HEK293T (cell line): Measurements from ENCODE around the gene PRAF2.

Experiments used
- CTCF ChIA-PET: fragments of 350-600 bp; formaldehyde crosslinking; extraction: SDS; loops from one replicate; lab custom pipeline; 2021; ENCODE audit warnings: antibody characterized with exemption, inconsistent platforms; lab: Yijun Ruan, JAX
- POLR2A ChIA-PET: fragments of 350-600 bp; formaldehyde crosslinking; extraction: SDS; loops from one replicate; lab custom pipeline; 2020; ENCODE audit warnings: antibody characterized with exemption, inconsistent platforms; lab: Yijun Ruan, JAX
- DNase-seq: peaks from one replicate; pipeline ENCODE4 v3.0.0; 2012; ENCODE audit warnings: mixed read lengths; ENCODE audit errors: extremely low spot score
- ARNT ChIP-seq: fragments of 450-650 bp; IDR thresholded peaks from 2 replicates; pipeline ENCODE4 v1.6.1; 2017; ENCODE audit warnings: mild to moderate bottlenecking
- BHLHE40 ChIP-seq: fragments of 450-650 bp; IDR thresholded peaks from 2 replicates; pipeline ENCODE4 v1.6.1; 2016; ENCODE audit warnings: mild to moderate bottlenecking, moderate library complexity, borderline replicate concordance
- CTBP1 ChIP-seq: fragments of 450-650 bp; IDR thresholded peaks from 2 replicates; pipeline ENCODE4 v1.6.1; 2016; ENCODE audit warnings: borderline replicate concordance
- ELF4 ChIP-seq: fragments of 450-650 bp; IDR thresholded peaks from 2 replicates; pipeline ENCODE4 v1.6.1; 2017; ENCODE audit warnings: antibody characterized with exemption
- FOXA1 ChIP-seq: fragments of 450-650 bp; IDR thresholded peaks from 2 replicates; pipeline ENCODE4 v1.6.1; 2016; ENCODE audit warnings: mild to moderate bottlenecking
- FOXK2 ChIP-seq: fragments of 450-650 bp; IDR thresholded peaks from 2 replicates; pipeline ENCODE4 v1.6.1; 2016; ENCODE audit warnings: mild to moderate bottlenecking
- FOXM1 ChIP-seq: fragments of 450-650 bp; IDR thresholded peaks from 2 replicates; pipeline ENCODE4 v1.6.1; 2017; ENCODE audit warnings: mild to moderate bottlenecking, borderline replicate concordance
- HDGF ChIP-seq: fragments of 450-650 bp; IDR thresholded peaks from 2 replicates; pipeline ENCODE4 v1.6.1; 2017; ENCODE audit warnings: antibody characterized with exemption, borderline replicate concordance
- L3MBTL2 ChIP-seq: fragments of 450-650 bp; conservative IDR thresholded peaks from 2 replicates; pipeline ENCODE4 v1.6.1; 2016; ENCODE audit warnings: mild to moderate bottlenecking
- LEF1 ChIP-seq: fragments of 450-650 bp; IDR thresholded peaks from 2 replicates; pipeline ENCODE4 v1.6.1; 2017; ENCODE audit warnings: mild to moderate bottlenecking, borderline replicate concordance
- NFRKB ChIP-seq: fragments of 450-650 bp; IDR thresholded peaks from 2 replicates; pipeline ENCODE4 v1.6.1; 2016; ENCODE audit warnings: mild to moderate bottlenecking, moderate library complexity
- PKNOX1 ChIP-seq: fragments of 450-650 bp; IDR thresholded peaks from 2 replicates; pipeline ENCODE4 v1.6.1; 2016
- SP1 ChIP-seq: fragments of 450-650 bp; IDR thresholded peaks from 2 replicates; pipeline ENCODE4 v1.6.1; 2017
- SUZ12 ChIP-seq: fragments of 450-650 bp; IDR thresholded peaks from 2 replicates; pipeline ENCODE4 v1.6.1; 2016; ENCODE audit warnings: mild to moderate bottlenecking
- TARDBP ChIP-seq: fragments of 450-650 bp; IDR thresholded peaks from 2 replicates; pipeline ENCODE4 v1.6.1; 2016
- ZNF384 ChIP-seq: fragments of 450-650 bp; IDR thresholded peaks from 2 replicates; pipeline ENCODE4 v1.6.1; 2016

PRAF2 gene

DNA sequence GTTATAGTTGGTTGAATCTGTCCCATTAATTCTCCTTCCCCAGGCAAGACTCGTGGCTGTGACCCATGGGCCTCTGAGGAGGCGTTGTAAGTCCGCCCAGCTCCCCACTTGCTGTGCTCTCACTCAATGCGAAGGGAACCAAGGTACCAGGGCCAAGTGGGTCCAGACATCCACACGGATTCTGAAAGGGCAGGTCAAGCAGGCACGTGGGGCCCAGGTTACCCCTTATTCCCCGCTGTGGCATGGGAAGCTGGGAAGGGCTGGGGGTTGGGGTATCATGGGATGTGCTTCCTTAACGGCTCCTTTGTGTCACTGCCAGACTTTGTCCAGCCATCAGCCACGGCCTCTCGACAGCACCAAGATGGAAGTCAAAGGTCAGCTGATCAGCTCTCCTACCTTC lies 11.9 kb downstream of the PRAF2 start:
- ChIA-PET POLR2A (interaction anchor here (1.3 kb wide), 1 partner anchor 14 kb away, joined by 3 read pairs; no protein-coding TSS in a partner anchor), CTCF (no interaction called here)
- TF ChIP-seq SP1 (no peak), BHLHE40 (no peak), ELF4 (no peak), ARNT (no peak), LEF1 (no peak), HDGF (no peak)
- DNase-seq, result no peak

DNA sequence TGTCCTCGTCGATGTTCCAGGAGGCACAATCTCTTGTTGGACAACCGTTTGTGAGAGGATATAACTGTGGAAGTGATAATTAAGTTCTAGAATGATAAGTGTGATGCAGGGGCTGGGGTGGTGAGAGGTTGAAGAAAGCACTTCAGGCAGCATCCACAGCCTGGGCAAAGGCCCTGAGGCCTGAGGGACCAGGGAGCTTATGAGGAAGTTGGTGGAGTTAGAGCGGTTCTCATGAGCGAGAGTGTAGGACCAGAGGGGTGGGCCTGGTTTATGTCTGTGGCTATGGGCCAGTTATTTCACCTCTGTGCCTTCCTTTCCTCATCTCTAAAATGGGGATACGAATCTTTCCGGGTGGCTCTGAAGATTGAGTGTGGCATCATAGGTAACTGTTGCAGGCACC lies 12.3 kb downstream of the PRAF2 start:
- TF ChIP-seq CTBP1, result no peak
- no peak for TF ChIP-seq L3MBTL2
- TF ChIP-seq ZNF384, result no peak
- TF ChIP-seq ARNT, result no peak
- TF ChIP-seq FOXK2, result no peak
- TF ChIP-seq SUZ12, result no peak
- TF ChIP-seq ELF4, result no peak
- no peak for TF ChIP-seq FOXA1
- ChIA-PET POLR2A (interaction anchor here (1.3 kb wide), 1 partner anchor 14 kb away, joined by 3 read pairs; no protein-coding TSS in a partner anchor), CTCF (no interaction called here)
- DNase-seq, result no peak

GRCh38 chrX:49060914-49061313 lies 12.9 kb downstream of the PRAF2 start:
- no peak for DNase-seq
- POLR2A ChIA-PET, result no interaction called here
- TF ChIP-seq ZNF384, result no peak
- no peak for TF ChIP-seq PKNOX1
- TF ChIP-seq CTBP1, result no peak
- TF ChIP-seq ELF4, result no peak
- no peak for TF ChIP-seq NFRKB
- no peak for TF ChIP-seq FOXA1
- TF ChIP-seq HDGF, result no peak
- TF ChIP-seq FOXK2, result no peak
- no peak for TF ChIP-seq SUZ12
- no peak for TF ChIP-seq FOXM1
- no peak for TF ChIP-seq ARNT
- TF ChIP-seq SP1, result no peak
- no peak for TF ChIP-seq L3MBTL2
- TF ChIP-seq TARDBP, result no peak
- no peak for TF ChIP-seq BHLHE40
- TF ChIP-seq LEF1, result no peak
- CTCF ChIA-PET, result no interaction called here

- TF ChIP-seq HDGF (no peak), BHLHE40 (no peak), CTBP1 (no peak), SUZ12 (no peak), FOXM1 (no peak), FOXA1 (no peak), PKNOX1 (no peak)
- POLR2A ChIA-PET, result no interaction called here
- no peak for DNase-seq
- CTCF ChIA-PET, result no interaction called here
Measured at GRCh38 chrX:49059681-49060085, 14.1 kb downstream of the PRAF2 start.

DNA sequence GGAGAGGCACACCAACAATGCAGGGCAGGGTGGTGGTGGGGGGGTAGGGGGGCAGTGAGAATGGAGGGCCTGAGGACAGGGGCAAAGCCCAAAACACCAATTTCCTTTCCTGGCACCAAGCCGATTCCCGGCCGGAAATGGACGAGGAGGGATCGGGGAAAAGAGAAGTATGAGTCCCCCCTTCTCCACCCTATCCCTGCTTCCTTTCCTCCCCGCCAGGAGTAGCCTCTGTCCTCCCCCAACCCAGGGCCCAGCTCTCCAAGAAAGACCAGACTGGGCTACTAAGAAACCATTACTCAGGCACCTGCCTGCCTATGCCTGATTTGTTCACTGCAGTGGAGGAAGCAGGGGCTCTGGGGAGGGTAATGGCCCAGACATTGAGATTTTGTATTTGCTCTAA lies 14.6 kb downstream of the PRAF2 start:
- no peak for DNase-seq
- TF ChIP-seq BHLHE40, result no peak
- no peak for TF ChIP-seq ELF4
- TF ChIP-seq SP1, result no peak
- no peak for TF ChIP-seq FOXK2
- TF ChIP-seq TARDBP, result no peak
- TF ChIP-seq FOXM1, result no peak
- no peak for TF ChIP-seq ZNF384
- TF ChIP-seq CTBP1, result no peak
- TF ChIP-seq NFRKB, result no peak
- TF ChIP-seq FOXA1, result no peak
- no peak for TF ChIP-seq ARNT
- TF ChIP-seq L3MBTL2, result no peak
- TF ChIP-seq LEF1, result no peak
- no peak for TF ChIP-seq SUZ12
- no peak for TF ChIP-seq HDGF
- no peak for TF ChIP-seq PKNOX1
- POLR2A ChIA-PET, result no interaction called here
- CTCF ChIA-PET, result no interaction called here

- DNase-seq, result no peak
- POLR2A ChIA-PET, result no interaction called here
- TF ChIP-seq ARNT (no peak), NFRKB (no peak), FOXK2 (no peak), PKNOX1 (no peak), HDGF (no peak), FOXM1 (no peak)
- CTCF ChIA-PET, result no interaction called here
Measured at GRCh38 chrX:49058794-49059193, 15.0 kb downstream of the PRAF2 start, which contains the start of gene CCDC120. Gene CCDC120 (plus strand): TSS chrX:49058999. CDS start chrX:49062042, 3,043 bp downstream.
